GM19238 (cell line): ENCODE measurements around the gene PRPF40A.
A peak's percentile ranks its signal among the peaks of the same experiment; 100 is the strongest.

ENCODE experiments used
- DNase-seq: peaks from one replicate; pipeline ENCODE4 v3.0.0; 2011; ENCODE audit warnings: low spot score; ENCODE audit not compliant: insufficient read length

Gene PRPF40A

GRCh38 chr2:152620985-152621384, 96.3 kb downstream of the PRPF40A start:
- DNase-seq: no peak

GRCh38 chr2:152620208-152620607, 97.1 kb downstream of the PRPF40A start:
- DNase-seq: no peak

GRCh38 chr2:152618193-152618564, 99.1 kb downstream of the PRPF40A start:
- no peak for DNase-seq

- no peak for DNase-seq
These were observed 99.6 kb downstream of the PRPF40A start for GRCh38 chr2:152617456-152618192.

- no peak for DNase-seq
These were observed 102.1 kb downstream of the PRPF40A start for GRCh38 chr2:152615177-152615576.

- no peak for DNase-seq
These were observed 104.0 kb downstream of the PRPF40A start for GRCh38 chr2:152613235-152613634.

GRCh38 chr2:152611458-152612231, 105.6 kb downstream of the PRPF40A start:
- peak; percentile 13 for DNase-seq

GRCh38 chr2:152609699-152610098, 107.6 kb downstream of the PRPF40A start:
- DNase-seq: no peak

GRCh38 chr2:152609154-152609553, 108.1 kb downstream of the PRPF40A start:
- no peak for DNase-seq

GRCh38 chr2:152607793-152608300, 109.4 kb downstream of the PRPF40A start:
- DNase-seq: no peak

GRCh38 chr2:152606941-152607340, 110.3 kb downstream of the PRPF40A start:
- DNase-seq: no peak

- no peak for DNase-seq
These were observed 111.2 kb downstream of the PRPF40A start for GRCh38 chr2:152606081-152606480.

- no peak for DNase-seq
These were observed 114.1 kb downstream of the PRPF40A start for GRCh38 chr2:152603166-152603565.

GRCh38 chr2:152602750-152603149, 114.5 kb downstream of the PRPF40A start:
- DNase-seq: no peak
